Spleen (tissue), 11 donors: ENCODE results near the gene MUTYH. TPM values are rescaled to one million over a fixed set of nuclear protein-coding genes. Genes with fewer than 3 reads are reported as not detected.
A peak's percentile ranks its signal among the peaks of the same experiment; 100 is the strongest.

Experiments used
- DNase-seq: peaks from one replicate; pipeline ENCODE4 v3.0.0-alpha.2; 2020
- H3K27ac ChIP-seq, 8 donors: fragments of 200-600 bp; sonication (generic) in 7 of 8; 1 replicate in 4 of 8; 2 replicates in 4 of 8; pipeline versions ENCODE4 v1.5.0 to v1.8.0; 2016 to 2021; ENCODE audit warnings: inconsistent platforms in 4 of 8, mild to moderate bottlenecking in 4 of 8, moderate library complexity in 1 of 8
- H3K27me3 ChIP-seq, 7 donors: fragments of 200-600 bp; sonication (generic) in 6 of 7; replicated peaks in 1 of 7; 1 replicate in 4 of 7; 2 replicates in 3 of 7; pipeline versions ENCODE4 v1.5.0 to v1.8.0; 2016 to 2021; ENCODE audit warnings: inconsistent platforms in 3 of 7, mild to moderate bottlenecking in 1 of 7
- H3K36me3 ChIP-seq, 6 donors: fragments of 200-600 bp; sonication (generic) in 5 of 6; 1 replicate in 4 of 6; 2 replicates in 2 of 6; pipeline versions ENCODE4 v1.5.0 to v1.8.0; 2016 to 2021; ENCODE audit warnings: inconsistent platforms in 2 of 6
- H3K4me1 ChIP-seq, 6 donors: fragments of 200-600 bp; sonication (generic) in 5 of 6; 1 replicate in 3 of 6; 2 replicates in 3 of 6; pipeline versions ENCODE4 v1.5.0 to v1.8.0; 2016 to 2021; ENCODE audit warnings: inconsistent platforms in 3 of 6
- H3K4me3 ChIP-seq, 8 donors: fragments of 200-600 bp; sonication (generic) in 7 of 8; 1 replicate in 4 of 8; 2 replicates in 4 of 8; pipeline versions ENCODE4 v1.5.0 to v1.8.0; 2016 to 2021; ENCODE audit warnings: inconsistent platforms in 4 of 8, mild to moderate bottlenecking in 4 of 8, moderate library complexity in 2 of 8
- H3K9me3 ChIP-seq, 8 donors: fragments of 200-600 bp; sonication (generic) in 7 of 8; 1 replicate in 4 of 8; 2 replicates in 4 of 8; pipeline versions ENCODE4 v1.5.0 to v1.8.0; 2016 to 2021; ENCODE audit warnings: inconsistent platforms in 4 of 8
- POLR2A ChIP-seq, 3 donors: fragments of 450-650 bp; IDR thresholded peaks; one replicate each; pipeline ENCODE4 v1.5.1; 2017; ENCODE audit warnings: antibody characterized with exemption in 3 of 3, mild to moderate bottlenecking in 1 of 3
- POLR2AphosphoS5 ChIP-seq, 3 donors: sonication (generic); formaldehyde crosslinking; IDR thresholded peaks; one replicate each; pipeline ENCODE4 v1.5.1; 2017; ENCODE audit warnings: antibody characterized with exemption in 3 of 3
- WGBS, 5 donors: extraction: QIAGEN DNeasy Blood & Tissue Kit in 3 of 5; methylation state at CpG; one replicate each; pipeline versions ENCODE4 v1.1.5 to v1.1.7; 2013 to 2018; 5-methylcytosine and 5-hydroxymethylcytosine counted together
- intact Hi-C: fragments of 100-400 bp; cut with DNase I; formaldehyde crosslinking; loops from one replicate; pipeline ENCODE4 v1.15.0; 2023; ENCODE audit warnings: low total_unique reads
- polyA plus RNA-seq, 3 donors: library from polyadenylated mRNA; stranded (reverse); fragments of 200-250 nt; gene quantifications; one replicate each; pipeline ENCODE4 v1.2.1, GENCODE V29; 2013
- total RNA-seq, 7 donors: library from RNA; depleted of rRNA in 3 of 7; stranded (reverse); fragments of >200 nt in 3 of 7; fragmentation: NEBNext Ultra II Directional in 4 of 7; extraction: Animal tissue kit (Norgen Biotek cat#: 25700) in 4 of 7; gene quantifications; one replicate each; pipeline versions ENCODE4 v1.1.0 to v1.2.1, GENCODE V29; 2016 to 2021
- TF ChIP-seq, protein P1 (sequence below), 11 experiments: fragments of 200-600 bp in 7 of 11; fragments of 450-650 bp in 4 of 11; sonication (generic) in 4 of 11; IDR thresholded peaks in 8 of 11; conservative IDR thresholded peaks in 3 of 11; 1 replicate in 7 of 11; 2 replicates in 4 of 11; pipeline versions ENCODE4 v1.4.0 to v1.8.0; 2016 to 2021; ENCODE audit warnings: antibody characterized with exemption in 11 of 11, inconsistent platforms in 4 of 11, mild to moderate bottlenecking in 1 of 11
- donor health status: healthy with polysubstance abuse.
- donor health status: DM: no; HTN: no; CAD: no; lungs with moderate emphysema.
- donor health status: DM: no; HTN: no; CAD: no.
- donor health status: Bipolar disorder and iron deficiency.
- donor health status: healthy.
- donor health status: DM: no; HTN: no; CAD: no.
- donor health status: DM: yes; HTN: yes; CAD: no.

Gene MUTYH
- total and polyA plus RNA-seq, 10 donors, result 25.4 to 46.9 (median 37.2) TPM

GRCh38 chr1:45359882-45360513 is 19.8 kb upstream of the MUTYH start:
- WGBS, 5 donors, result 26 to 32% (median 31%) methylated on average over 7 of the region's 7 CpGs
- Histone ChIP-seq H3K9me3 (no peaks in the 10 kb centered on the region), H3K36me3 (peaks cover 0 to 2% (median 0%) of the 10 kb centered on the region in 6 donors), H3K27me3 (no peaks in the 10 kb centered on the region), H3K4me3 (peak overlapping the region in 1 of 8 donors; percentile 25), H3K4me1 (peaks cover 14 to 24% (median 20%) of the 10 kb centered on the region in 6 donors), H3K27ac (peak overlapping the region; percentile 55 to 81 (median 74))
- DNase-seq, result no peak
- intact Hi-C loops, result loop anchor here (5.0 to 10.0 kb wide), 2 partner anchors 132 to 215 kb away; partner anchors contain the start of gene TESK2
- TF ChIP-seq POLR2A (IDR thresholded peaks at IDR 0.05), result no peak
- TF ChIP-seq POLR2AphosphoS5 (IDR thresholded peaks at IDR 0.05), result no peak
- TF ChIP-seq, protein P1, sequence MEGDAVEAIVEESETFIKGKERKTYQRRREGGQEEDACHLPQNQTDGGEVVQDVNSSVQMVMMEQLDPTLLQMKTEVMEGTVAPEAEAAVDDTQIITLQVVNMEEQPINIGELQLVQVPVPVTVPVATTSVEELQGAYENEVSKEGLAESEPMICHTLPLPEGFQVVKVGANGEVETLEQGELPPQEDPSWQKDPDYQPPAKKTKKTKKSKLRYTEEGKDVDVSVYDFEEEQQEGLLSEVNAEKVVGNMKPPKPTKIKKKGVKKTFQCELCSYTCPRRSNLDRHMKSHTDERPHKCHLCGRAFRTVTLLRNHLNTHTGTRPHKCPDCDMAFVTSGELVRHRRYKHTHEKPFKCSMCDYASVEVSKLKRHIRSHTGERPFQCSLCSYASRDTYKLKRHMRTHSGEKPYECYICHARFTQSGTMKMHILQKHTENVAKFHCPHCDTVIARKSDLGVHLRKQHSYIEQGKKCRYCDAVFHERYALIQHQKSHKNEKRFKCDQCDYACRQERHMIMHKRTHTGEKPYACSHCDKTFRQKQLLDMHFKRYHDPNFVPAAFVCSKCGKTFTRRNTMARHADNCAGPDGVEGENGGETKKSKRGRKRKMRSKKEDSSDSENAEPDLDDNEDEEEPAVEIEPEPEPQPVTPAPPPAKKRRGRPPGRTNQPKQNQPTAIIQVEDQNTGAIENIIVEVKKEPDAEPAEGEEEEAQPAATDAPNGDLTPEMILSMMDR (IDR thresholded peaks at IDR 0.05 in 8 of 11, conservative IDR thresholded peaks at IDR 0.05 in 3 of 11), result peak; percentile 33 to 76 (median 64)

- 86 to 95% (median 92%) methylated on average over 4 of the region's 4 CpGs for WGBS, 5 donors
- DNase-seq, result no peak
- Histone ChIP-seq H3K4me3 (no peak overlapping the region), H3K4me1 (peaks cover 12 to 18% (median 17%) of the 10 kb centered on the region in 6 donors), H3K9me3 (no peaks in the 10 kb centered on the region), H3K27ac (no peak overlapping the region), H3K27me3 (no peaks in the 10 kb centered on the region), H3K36me3 (peaks cover 0 to 34% (median 0%) of the 10 kb centered on the region in 6 donors)
- TF ChIP-seq, protein P1 (IDR thresholded peaks at IDR 0.05 in 8 of 11, conservative IDR thresholded peaks at IDR 0.05 in 3 of 11), result no peak
- TF ChIP-seq POLR2A (IDR thresholded peaks at IDR 0.05) (no peak), POLR2AphosphoS5 (IDR thresholded peaks at IDR 0.05) (no peak)
- intact Hi-C loops, result loop anchor here (10.0 kb wide), 1 partner anchor 219 kb away; no protein-coding TSS in a partner anchor
These were observed 15.9 kb upstream of the MUTYH start for GRCh38 chr1:45356186-45356585.

GRCh38 chr1:45355683-45356082 is 15.4 kb upstream of the MUTYH start:
- no peak overlapping the region for H3K27ac ChIP-seq
- WGBS, 5 donors, result 21 to 34% (median 24%) methylated on average over 2 of the region's 2 CpGs
- no peak for DNase-seq
- TF ChIP-seq, protein P1 (IDR thresholded peaks at IDR 0.05 in 8 of 11, conservative IDR thresholded peaks at IDR 0.05 in 3 of 11), result no peak
- TF ChIP-seq POLR2AphosphoS5 (IDR thresholded peaks at IDR 0.05), result no peak
- no peak for TF ChIP-seq POLR2A (IDR thresholded peaks at IDR 0.05)
- no peaks in the 10 kb centered on the region for H3K27me3 ChIP-seq
- no peaks in the 10 kb centered on the region for H3K9me3 ChIP-seq
- intact Hi-C loops, result loop anchor here (10.0 kb wide), 1 partner anchor 219 kb away; no protein-coding TSS in a partner anchor
- H3K4me3 ChIP-seq, result no peak overlapping the region
- H3K4me1 ChIP-seq, result peaks cover 8 to 13% (median 12%) of the 10 kb centered on the region in 6 donors
- peaks cover 0 to 36% (median 0%) of the 10 kb centered on the region in 6 donors for H3K36me3 ChIP-seq

- Histone ChIP-seq H3K4me3 (no peak overlapping the region), H3K9me3 (no peaks in the 10 kb centered on the region), H3K27me3 (no peaks in the 10 kb centered on the region), H3K27ac (no peak overlapping the region), H3K36me3 (peaks cover 0 to 36% (median 0%) of the 10 kb centered on the region in 6 donors), H3K4me1 (peaks cover 0 to 5% (median 3%) of the 10 kb centered on the region in 6 donors)
- TF ChIP-seq, protein P1 (IDR thresholded peaks at IDR 0.05 in 8 of 11, conservative IDR thresholded peaks at IDR 0.05 in 3 of 11), result no peak
- TF ChIP-seq POLR2A (IDR thresholded peaks at IDR 0.05) (no peak), POLR2AphosphoS5 (IDR thresholded peaks at IDR 0.05) (no peak)
- WGBS, 5 donors, result 91 to 98% (median 95%) methylated on average over 4 of the region's 4 CpGs
- intact Hi-C loops, result loop anchor here (10.0 kb wide), 1 partner anchor 220 kb away; no protein-coding TSS in a partner anchor
- DNase-seq, result no peak
These were observed 14.6 kb upstream of the MUTYH start for GRCh38 chr1:45354838-45355237.
